Mammary epithelial cell (primary cell): ENCODE results near the gene SYT3.

ENCODE experiments used
- CTCF ChIP-seq, 2 donors: IDR thresholded peaks in 1 of 2; conservative IDR thresholded peaks in 1 of 2; 2 replicates each; pipeline ENCODE4 v1.5.1; 2011 to 2012; ENCODE audit warnings: inconsistent platforms in 2 of 2, low read length in 2 of 2, mild to moderate bottlenecking in 2 of 2, control low read depth in 1 of 2, low read depth in 1 of 2; ENCODE audit not compliant: insufficient read depth in 1 of 2; ENCODE audit errors: extremely low read depth in 1 of 2
- EZH2 ChIP-seq: IDR thresholded peaks from 2 replicates; pipeline ENCODE4 v1.6.1; 2012; ENCODE audit warnings: low read length, inconsistent platforms, borderline replicate concordance

GRCh38 chr19:50628551-50628950, 11.1 kb downstream of the SYT3 start:
- no peak for TF ChIP-seq CTCF (conservative IDR thresholded peaks at IDR 0.05 in 1 of 2, IDR thresholded peaks at IDR 0.05 in 1 of 2; ENCODE audit: extremely low read depth in 1 of 2, insufficient read depth in 1 of 2, low read depth in 1 of 2, low read length in 2 of 2)
- no peak for TF ChIP-seq EZH2
